Measurements from ENCODE around the gene PAIP2. TPM values are rescaled to one million over a fixed set of nuclear protein-coding genes. Genes with fewer than 3 reads are reported as not detected.

PAIP2 gene
- total RNA-seq, 2 donors from 2014 or later: 105 to 119 TPM

DNA sequence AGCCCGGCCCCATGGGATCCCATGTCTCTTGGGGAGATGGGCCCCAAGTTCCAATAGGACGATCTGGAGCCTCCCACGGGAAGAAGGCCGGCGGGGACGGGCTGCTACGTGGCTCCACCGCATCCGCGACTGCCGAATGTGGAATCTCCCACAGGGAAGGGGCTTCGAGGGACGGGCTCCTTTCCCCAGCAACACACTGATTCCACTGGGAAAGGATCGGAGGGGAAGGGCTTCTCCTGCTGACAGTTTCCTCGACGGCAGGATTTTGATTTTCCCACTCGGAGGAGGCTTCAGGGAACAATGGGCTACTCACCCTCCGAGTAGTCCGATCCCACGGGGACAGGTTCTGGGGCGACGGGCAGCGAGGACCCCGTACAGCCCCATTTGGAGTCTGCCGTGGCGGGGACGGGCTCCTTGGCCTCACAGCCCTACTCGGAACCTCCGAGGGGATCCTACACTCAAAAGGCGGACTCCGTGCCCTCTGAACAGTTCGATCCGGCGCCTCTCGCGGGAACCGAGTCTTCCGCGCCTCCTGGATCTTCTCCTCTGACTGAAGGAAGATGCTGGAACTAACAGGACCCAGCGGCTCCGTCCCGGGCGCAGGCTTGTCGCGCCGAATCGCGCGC lies 52.0 kb downstream of the PAIP2 start:
- Histone ChIP-seq H3K4me1 (replicated peaks) (peaks cover 34% of the 10 kb centered on the region), H3K4me3 (peak overlapping the region; percentile 30 to 39)
- no peak for DNase-seq (ENCODE audit: low spot score)

DNA sequence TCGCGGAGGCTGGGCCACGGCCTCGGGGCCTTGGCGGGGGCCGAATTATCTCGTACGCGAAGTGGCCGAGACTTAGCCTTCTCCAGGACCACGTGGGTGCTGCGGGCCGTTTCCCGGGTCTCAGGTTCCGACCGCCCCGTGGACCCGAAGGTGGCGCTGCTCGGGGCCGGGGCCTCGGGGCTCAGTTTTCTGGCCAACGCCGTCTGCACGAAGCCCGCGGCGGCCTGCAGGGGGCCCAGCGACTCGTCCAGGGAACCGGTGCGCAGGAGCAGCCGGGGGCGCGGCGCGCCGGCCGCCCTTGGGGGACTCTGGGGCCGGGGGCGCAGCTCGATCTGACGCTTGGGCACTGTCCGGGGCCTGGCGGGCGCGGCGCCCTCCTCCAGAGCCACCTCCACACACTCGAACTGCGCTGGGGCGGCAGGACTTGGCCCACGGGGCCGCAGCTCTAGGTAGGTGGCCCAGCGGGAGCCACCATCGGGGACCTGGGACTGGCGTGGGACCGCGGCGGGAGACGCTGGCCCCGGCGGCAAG lies 52.5 kb downstream of the PAIP2 start:
- Histone ChIP-seq H3K27me3 (replicated peaks; ENCODE audit: insufficient read depth) (no peaks in the 10 kb centered on the region), H3K27ac (peak overlapping the region; percentile 67 to 83), H3K4me1 (replicated peaks) (peaks cover 30% of the 10 kb centered on the region), H3K36me3 (no peaks in the 10 kb centered on the region), H3K4me3 (peak overlapping the region; percentile 30 to 39), H3K9me3 (no peaks in the 10 kb centered on the region)
- no peak for DNase-seq (ENCODE audit: low spot score)
- intact Hi-C loops (cut with DNase I): no loop called here
- no peak for TF ChIP-seq POLR2A (IDR thresholded peaks at IDR 0.05)
- TF ChIP-seq, protein P1, sequence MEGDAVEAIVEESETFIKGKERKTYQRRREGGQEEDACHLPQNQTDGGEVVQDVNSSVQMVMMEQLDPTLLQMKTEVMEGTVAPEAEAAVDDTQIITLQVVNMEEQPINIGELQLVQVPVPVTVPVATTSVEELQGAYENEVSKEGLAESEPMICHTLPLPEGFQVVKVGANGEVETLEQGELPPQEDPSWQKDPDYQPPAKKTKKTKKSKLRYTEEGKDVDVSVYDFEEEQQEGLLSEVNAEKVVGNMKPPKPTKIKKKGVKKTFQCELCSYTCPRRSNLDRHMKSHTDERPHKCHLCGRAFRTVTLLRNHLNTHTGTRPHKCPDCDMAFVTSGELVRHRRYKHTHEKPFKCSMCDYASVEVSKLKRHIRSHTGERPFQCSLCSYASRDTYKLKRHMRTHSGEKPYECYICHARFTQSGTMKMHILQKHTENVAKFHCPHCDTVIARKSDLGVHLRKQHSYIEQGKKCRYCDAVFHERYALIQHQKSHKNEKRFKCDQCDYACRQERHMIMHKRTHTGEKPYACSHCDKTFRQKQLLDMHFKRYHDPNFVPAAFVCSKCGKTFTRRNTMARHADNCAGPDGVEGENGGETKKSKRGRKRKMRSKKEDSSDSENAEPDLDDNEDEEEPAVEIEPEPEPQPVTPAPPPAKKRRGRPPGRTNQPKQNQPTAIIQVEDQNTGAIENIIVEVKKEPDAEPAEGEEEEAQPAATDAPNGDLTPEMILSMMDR (IDR thresholded peaks at IDR 0.05): peak in 2 of 4 experiments; percentile 35 to 40
- no peak for TF ChIP-seq POLR2AphosphoS5 (IDR thresholded peaks at IDR 0.05)
- WGBS: 8% methylated on average over 28 of the region's 62 CpGs

More for the DNA sequence above, 52.0 kb downstream of the PAIP2 start:
- 17% methylated on average over 47 of the region's 49 CpGs for WGBS
- H3K27ac ChIP-seq: peak overlapping the region; percentile 67 to 83
- no peaks in the 10 kb centered on the region for H3K27me3 ChIP-seq (replicated peaks; ENCODE audit: insufficient read depth)
- TF ChIP-seq, protein P1 (IDR thresholded peaks at IDR 0.05): no peak
- TF ChIP-seq POLR2AphosphoS5 (IDR thresholded peaks at IDR 0.05) (no peak), POLR2A (IDR thresholded peaks at IDR 0.05) (no peak)
- no peaks in the 10 kb centered on the region for H3K9me3 ChIP-seq
- intact Hi-C loops (cut with DNase I): no loop called here
- H3K36me3 ChIP-seq: no peaks in the 10 kb centered on the region

DNA sequence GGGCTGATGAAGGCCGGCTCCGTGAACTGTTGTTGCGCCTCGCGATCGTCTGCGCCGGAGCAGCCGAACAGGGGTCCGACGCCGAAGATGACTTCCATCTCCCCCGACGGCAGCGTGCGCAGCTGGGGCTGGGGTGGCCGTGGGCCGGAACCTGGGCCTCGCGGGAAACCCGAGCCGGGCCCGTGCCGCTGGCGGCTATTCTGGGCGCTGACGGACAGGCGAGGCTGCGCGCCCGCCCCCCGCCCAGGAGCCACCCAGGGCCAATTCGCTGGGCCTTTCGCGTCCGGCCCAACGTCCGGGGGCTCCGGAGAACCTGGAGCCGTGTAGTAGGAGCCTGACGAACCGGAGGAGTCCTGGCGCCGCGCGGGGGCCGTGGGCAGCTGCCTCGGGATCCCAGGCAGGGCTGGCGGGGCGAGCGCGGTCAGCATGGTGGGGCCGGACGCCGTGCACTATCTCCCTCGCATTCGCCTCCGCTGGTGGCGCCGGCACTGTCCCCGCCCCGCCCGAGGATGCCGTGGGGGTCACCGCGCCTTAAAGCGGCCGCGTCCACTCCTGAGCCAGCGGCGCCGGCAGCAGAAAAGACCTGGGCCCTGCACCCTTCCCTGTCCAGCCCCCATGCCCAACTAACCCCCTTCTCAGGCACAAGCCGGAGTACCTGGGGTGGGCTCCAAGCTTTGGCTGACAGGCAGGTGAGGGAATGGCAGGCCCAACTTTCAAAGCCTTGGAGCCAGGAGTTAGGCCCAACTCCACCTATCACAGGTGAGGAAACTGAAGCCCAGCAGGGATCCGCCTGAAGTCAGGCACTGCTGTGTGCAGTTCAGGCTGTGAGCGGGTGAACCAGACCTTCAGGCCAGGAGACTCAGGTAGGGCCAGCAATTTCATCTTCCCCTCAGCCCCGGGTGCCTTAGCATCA lies 53.3 kb downstream of the PAIP2 start, which contains the start of gene PROB1:
PROB1 (minus strand) TSS at position 451 of the 913 bp plus-strand sequence; CDS start at position 428, 23 bp downstream.
- DNase-seq (ENCODE audit: low spot score): no peak
- no peaks in the 10 kb centered on the region for H3K9me3 ChIP-seq
- peaks cover 28% of the 10 kb centered on the region for H3K4me1 ChIP-seq (replicated peaks)
- no peaks in the 10 kb centered on the region for H3K36me3 ChIP-seq
- H3K27me3 ChIP-seq (replicated peaks; ENCODE audit: insufficient read depth): no peaks in the 10 kb centered on the region
- H3K4me3 ChIP-seq: peak within 1 kb of the TSS; percentile 30 to 39
- intact Hi-C loops (cut with DNase I): no loop called here
- WGBS: 27% methylated on average over 42 of the region's 76 CpGs
- peak within 1 kb of the TSS; percentile 67 to 83 for H3K27ac ChIP-seq
- TF ChIP-seq POLR2AphosphoS5 (IDR thresholded peaks at IDR 0.05): no peak
- no peak for TF ChIP-seq POLR2A (IDR thresholded peaks at IDR 0.05)
- TF ChIP-seq, protein P1 (IDR thresholded peaks at IDR 0.05): no peak

DNA sequence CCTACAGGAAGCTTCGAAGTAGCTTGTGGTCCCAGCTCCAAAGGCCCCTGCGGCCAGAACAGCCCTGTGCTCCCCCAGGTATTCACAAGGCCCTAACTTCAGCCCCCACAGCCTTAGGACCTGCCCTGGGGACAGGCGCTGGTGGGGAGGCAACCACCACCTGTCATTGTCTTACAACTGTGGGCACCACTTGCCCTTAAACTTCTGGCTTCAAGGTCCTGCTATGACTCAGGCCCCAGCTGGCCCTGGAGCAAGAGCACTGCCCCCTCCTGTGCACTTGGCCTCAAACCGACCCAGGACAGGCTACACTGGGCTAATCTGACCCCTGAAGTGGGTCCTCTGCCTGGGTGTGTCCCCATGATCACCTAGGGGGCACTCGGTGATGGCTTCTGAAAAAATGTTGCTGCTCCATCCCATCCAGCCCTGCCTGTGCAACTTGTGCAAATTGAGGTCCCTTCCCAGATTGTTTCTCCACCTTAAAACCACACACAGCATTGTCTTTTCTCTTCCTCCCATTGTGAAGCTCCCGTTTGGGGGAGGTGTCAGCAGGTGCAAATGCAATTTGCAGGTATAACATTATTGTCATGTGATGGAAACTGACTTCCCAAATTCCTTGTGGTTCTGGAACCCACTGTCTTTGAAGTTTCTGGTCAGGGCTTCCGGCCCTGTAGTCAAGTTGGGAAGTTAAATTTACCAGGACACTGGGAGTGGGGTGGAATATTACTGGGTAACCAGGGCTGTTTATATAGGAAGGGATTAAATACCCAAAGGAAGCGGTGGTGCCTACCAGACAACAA lies 54.4 kb downstream of the PAIP2 start:
- no peaks in the 10 kb centered on the region for H3K36me3 ChIP-seq
- WGBS: 85% methylated on average over 8 of the region's 8 CpGs
- intact Hi-C loops (cut with DNase I): no loop called here

More for the DNA sequence above, 54.4 kb downstream of the PAIP2 start:
- no peak for DNase-seq (ENCODE audit: low spot score)
- no peak overlapping the region for H3K27ac ChIP-seq
- H3K9me3 ChIP-seq: no peaks in the 10 kb centered on the region
- H3K4me1 ChIP-seq (replicated peaks): peaks cover 22% of the 10 kb centered on the region
- no peak for TF ChIP-seq POLR2AphosphoS5 (IDR thresholded peaks at IDR 0.05)
- TF ChIP-seq, protein P1 (IDR thresholded peaks at IDR 0.05): no peak
- H3K4me3 ChIP-seq: no peak overlapping the region
- H3K27me3 ChIP-seq (replicated peaks; ENCODE audit: insufficient read depth): no peaks in the 10 kb centered on the region

All from prostate gland (tissue), 2 donors.